ENCODE results near the gene BTRC.

BTRC gene

GRCh38 chr10:101490026-101490425 is 136.1 kb downstream of the BTRC start:
- Histone ChIP-seq H3K9me3 (no peaks in the 10 kb centered on the region), H3K9ac (no peak overlapping the region), H3K36me3 (no peaks in the 10 kb centered on the region), H3K4me3 (no peak overlapping the region), H3K4me1 (no peaks in the 10 kb centered on the region), H3K27me3 (no peaks in the 10 kb centered on the region), H3K27ac (no peak overlapping the region), H4K20me1 (peaks cover 43% of the 10 kb centered on the region), H3K4me2 (no peak overlapping the region)
- no peak for TF ChIP-seq Cebpa-rat (IDR thresholded peaks at IDR 0.05)

GRCh38 chr10:101492205-101492604 is 138.2 kb downstream of the BTRC start:
- no peak overlapping the region for H3K27ac ChIP-seq
- H3K4me1 ChIP-seq = no peaks in the 10 kb centered on the region
- H4K20me1 ChIP-seq = peaks cover 26% of the 10 kb centered on the region
- no peaks in the 10 kb centered on the region for H3K9me3 ChIP-seq
- H3K36me3 ChIP-seq = no peaks in the 10 kb centered on the region
- H3K9ac ChIP-seq = no peak overlapping the region
- no peak for TF ChIP-seq Cebpa-rat (IDR thresholded peaks at IDR 0.05)
- H3K27me3 ChIP-seq = no peaks in the 10 kb centered on the region
- H3K4me2 ChIP-seq = no peak overlapping the region
- no peak overlapping the region for H3K4me3 ChIP-seq

GRCh38 chr10:101492814-101493213 is 138.8 kb downstream of the BTRC start:
- no peaks in the 10 kb centered on the region for H3K9me3 ChIP-seq
- H4K20me1 ChIP-seq = peaks cover 20% of the 10 kb centered on the region
- no peak for TF ChIP-seq Cebpa-rat (IDR thresholded peaks at IDR 0.05)
- H3K4me3 ChIP-seq = no peak overlapping the region
- no peaks in the 10 kb centered on the region for H3K4me1 ChIP-seq
- H3K36me3 ChIP-seq = no peaks in the 10 kb centered on the region
- no peaks in the 10 kb centered on the region for H3K27me3 ChIP-seq
- H3K9ac ChIP-seq = no peak overlapping the region
- no peak overlapping the region for H3K4me2 ChIP-seq
- H3K27ac ChIP-seq = no peak overlapping the region

GRCh38 chr10:101493249-101493648 is 139.3 kb downstream of the BTRC start:
- Histone ChIP-seq H3K4me1 (no peaks in the 10 kb centered on the region), H3K27me3 (no peaks in the 10 kb centered on the region), H3K4me3 (no peak overlapping the region), H3K9me3 (no peaks in the 10 kb centered on the region), H3K4me2 (no peak overlapping the region), H3K9ac (no peak overlapping the region), H3K36me3 (no peaks in the 10 kb centered on the region), H4K20me1 (peaks cover 16% of the 10 kb centered on the region; the same call in 1 of the 2 replicates), H3K27ac (no peak overlapping the region)
- no peak for TF ChIP-seq Cebpa-rat (IDR thresholded peaks at IDR 0.05)

GRCh38 chr10:101493782-101494281 is 139.9 kb downstream of the BTRC start:
- TF ChIP-seq Cebpa-rat (IDR thresholded peaks at IDR 0.05) = no peak
- no peaks in the 10 kb centered on the region for H3K4me1 ChIP-seq
- H3K9me3 ChIP-seq = no peaks in the 10 kb centered on the region

GRCh38 chr10:101494650-101495049 is 140.7 kb downstream of the BTRC start:
- Histone ChIP-seq H3K9ac (no peak overlapping the region), H3K27ac (no peak overlapping the region), H3K9me3 (no peaks in the 10 kb centered on the region), H3K36me3 (no peaks in the 10 kb centered on the region), H4K20me1 (peaks cover 2% of the 10 kb centered on the region; the same call in 1 of the 2 replicates), H3K4me1 (no peaks in the 10 kb centered on the region), H3K27me3 (no peaks in the 10 kb centered on the region), H3K4me2 (no peak overlapping the region), H3K4me3 (no peak overlapping the region)
- no peak for TF ChIP-seq Cebpa-rat (IDR thresholded peaks at IDR 0.05)

More at GRCh38 chr10:101493782-101494281, 139.9 kb downstream of the BTRC start:
- Histone ChIP-seq H3K36me3 (no peaks in the 10 kb centered on the region), H3K4me2 (no peak overlapping the region), H3K9ac (no peak overlapping the region), H3K27me3 (no peaks in the 10 kb centered on the region), H3K4me3 (no peak overlapping the region), H4K20me1 (peaks cover 10% of the 10 kb centered on the region; the same call in 1 of the 2 replicates), H3K27ac (no peak overlapping the region)

GRCh38 chr10:101495324-101495925 is 141.5 kb downstream of the BTRC start:
- Histone ChIP-seq H3K36me3 (no peaks in the 10 kb centered on the region), H3K4me2 (no peak overlapping the region), H4K20me1 (no peaks in the 10 kb centered on the region), H3K4me1 (no peaks in the 10 kb centered on the region), H3K27me3 (no peaks in the 10 kb centered on the region), H3K4me3 (no peak overlapping the region), H3K9me3 (no peaks in the 10 kb centered on the region), H3K9ac (no peak overlapping the region), H3K27ac (no peak overlapping the region)
- TF ChIP-seq Cebpa-rat (IDR thresholded peaks at IDR 0.05) = no peak

- Histone ChIP-seq H3K36me3 (no peaks in the 10 kb centered on the region), H3K27me3 (no peaks in the 10 kb centered on the region), H3K4me3 (no peak overlapping the region), H4K20me1 (peaks cover 19% of the 10 kb centered on the region), H3K9me3 (no peaks in the 10 kb centered on the region), H3K27ac (no peak overlapping the region), H3K4me1 (no peaks in the 10 kb centered on the region), H3K4me2 (no peak overlapping the region), H3K9ac (no peak overlapping the region)
- no peak for TF ChIP-seq Cebpa-rat (IDR thresholded peaks at IDR 0.05)
Measured at GRCh38 chr10:101504438-101504837, 150.5 kb downstream of the BTRC start.

- no peak overlapping the region for H3K27ac ChIP-seq
- peaks cover 11% of the 10 kb centered on the region for H4K20me1 ChIP-seq
- H3K9ac ChIP-seq = no peak overlapping the region
- no peak overlapping the region for H3K4me3 ChIP-seq
- H3K4me2 ChIP-seq = no peak overlapping the region
- H3K4me1 ChIP-seq = no peaks in the 10 kb centered on the region
- TF ChIP-seq Cebpa-rat (IDR thresholded peaks at IDR 0.05) = no peak
- no peaks in the 10 kb centered on the region for H3K9me3 ChIP-seq
- no peaks in the 10 kb centered on the region for H3K36me3 ChIP-seq
- H3K27me3 ChIP-seq = no peaks in the 10 kb centered on the region
Measured at GRCh38 chr10:101506829-101507661, 153.1 kb downstream of the BTRC start.

- no peak for TF ChIP-seq Cebpa-rat (IDR thresholded peaks at IDR 0.05)
- no peak overlapping the region for H3K9ac ChIP-seq
Measured at GRCh38 chr10:101507828-101508227, 153.9 kb downstream of the BTRC start.

More at GRCh38 chr10:101507828-101508227, 153.9 kb downstream of the BTRC start:
- Histone ChIP-seq H3K4me3 (no peak overlapping the region), H3K9me3 (no peaks in the 10 kb centered on the region), H3K4me1 (no peaks in the 10 kb centered on the region), H3K4me2 (no peak overlapping the region), H4K20me1 (peaks cover 5% of the 10 kb centered on the region; the same call in 1 of the 2 replicates), H3K36me3 (no peaks in the 10 kb centered on the region), H3K27me3 (no peaks in the 10 kb centered on the region), H3K27ac (no peak overlapping the region)

All from BLaER1 (cell line).